Measurements from ENCODE around the gene MMP8.

DNA sequence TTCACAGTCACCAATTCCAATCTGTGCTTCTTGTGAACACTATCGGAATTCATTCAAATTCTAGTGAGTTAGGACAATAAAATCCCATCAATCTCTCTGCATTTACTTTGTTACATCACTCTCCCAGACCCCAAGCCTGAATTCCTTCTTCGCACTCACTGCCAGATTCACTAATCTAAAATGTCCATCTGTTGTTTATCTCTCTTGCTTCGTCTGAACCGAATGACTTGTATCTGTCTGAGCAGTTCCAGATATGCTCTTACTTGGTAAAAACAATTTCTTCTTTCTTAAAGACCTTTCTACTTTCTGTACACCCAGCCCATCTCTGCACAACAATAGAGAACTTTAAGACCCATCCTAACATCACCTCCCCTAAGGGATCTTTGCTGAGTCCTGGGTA, 48.6 kb upstream of the MMP8 start:
- no peak for TF ChIP-seq EZH2 (IDR thresholded peaks at IDR 0.05; ENCODE audit: insufficient read depth, poor library complexity, severe bottlenecking)
- TF ChIP-seq EZH2phosphoT487 (IDR thresholded peaks at IDR 0.05; ENCODE audit: insufficient read depth, low read depth) = no peak
